GM12878 (cell line): ENCODE results near the gene PARVA. TPM values are rescaled to one million over a fixed set of nuclear protein-coding genes. Genes with fewer than 3 reads are reported as not detected.

Source experiments
- ATAC-seq: fragments of 200-7000 bp; cut with Tn5 transposase; 3 replicates; pipeline ENCODE4 v1.9.1; 2020; ENCODE audit warnings: mild to moderate bottlenecking, moderate library complexity
- BruUV-seq: library from RNA; stranded (reverse); fragments of 400-500 nt; replicated peaks from 2 replicates; lab custom pipeline; 2021; lab: Mats Ljungman, UMichigan
- CTCF ChIA-PET: fragments of 300-600 bp; sonication (Branson Sonifier 250); formaldehyde crosslinking; extraction: SDS; loops from one replicate; lab custom pipeline; 2021; ENCODE audit warnings: inconsistent platforms; lab: Yijun Ruan, JAX
- POLR2A ChIA-PET: fragments of 350-600 bp; formaldehyde crosslinking; extraction: SDS; loops from one replicate; lab custom pipeline; 2021; ENCODE audit warnings: inconsistent platforms; lab: Charles Lee
- RAD21 ChIA-PET: fragments of 300-600 bp; sonication (Branson Sonifier 250); formaldehyde crosslinking; loops from one replicate; lab custom pipeline; 2023; ENCODE audit warnings: antibody characterized with exemption; ENCODE audit not compliant: unreplicated experiment; lab: Charles Lee
- SMC1A ChIA-PET: fragments of 300-600 bp; sonication (Branson Sonifier 250); formaldehyde crosslinking; loops from one replicate; lab custom pipeline; 2023; ENCODE audit not compliant: unreplicated experiment, uncharacterized antibody; lab: Charles Lee
- DNase-seq: peaks from one replicate; pipeline ENCODE4 v3.0.0-alpha.2; 2011; ENCODE audit warnings: low read depth, low spot score
- FAIRE-seq: peaks from 3 replicates; lab custom pipeline; 2011; peaks lifted over from hg19 to GRCh38; lab: Jason Lieb, UNC
- H2AFZ ChIP-seq: 2 replicates; pipeline ENCODE4 v1.6.0; 2011; ENCODE audit warnings: low read depth, low read length, control low read depth; ENCODE audit not compliant: control insufficient read depth
- H3K27ac ChIP-seq: 2 replicates; pipeline ENCODE4 v1.5.1; 2011; ENCODE audit warnings: control low read depth; ENCODE audit not compliant: control insufficient read depth, insufficient read depth
- H3K27me3 ChIP-seq, 2 experiments: replicated peaks in 1 of 2; 2 replicates each; pipeline versions ENCODE4 v1.6.0 to v1.6.1; 2011; ENCODE audit warnings: low read length in 1 of 2; ENCODE audit not compliant: control insufficient read depth in 2 of 2, insufficient read depth in 2 of 2
- H3K36me3 ChIP-seq, 2 experiments: 2 replicates each; pipeline ENCODE4 v1.5.1; 2011; ENCODE audit warnings: low read length in 1 of 2; ENCODE audit not compliant: control insufficient read depth in 2 of 2, insufficient read depth in 2 of 2
- H3K4me1 ChIP-seq: 2 replicates; pipeline ENCODE4 v1.6.1; 2011; ENCODE audit warnings: mild to moderate bottlenecking, low read length, moderate library complexity, mixed read lengths; ENCODE audit not compliant: control insufficient read depth, insufficient read depth
- H3K4me2 ChIP-seq: 2 replicates; pipeline ENCODE4 v1.6.0; 2011; ENCODE audit warnings: control low read depth; ENCODE audit not compliant: control insufficient read depth, insufficient read depth
- H3K4me3 ChIP-seq: fragments of 200-600 bp; sonication (generic); 2 replicates; pipeline ENCODE4 v1.5.1; 2016
- H3K79me2 ChIP-seq: 2 replicates; pipeline ENCODE4 v1.6.0; 2011; ENCODE audit warnings: low read length; ENCODE audit not compliant: control insufficient read depth, insufficient read depth
- H3K9ac ChIP-seq: 2 replicates; pipeline ENCODE4 v1.8.0; 2011; ENCODE audit warnings: low read length, control low read depth, mixed read lengths; ENCODE audit not compliant: control insufficient read depth, insufficient read depth
- H3K9me3 ChIP-seq: replicated peaks from 3 replicates; pipeline ENCODE4 v1.5.1; 2011; ENCODE audit warnings: mild to moderate bottlenecking, low read length; ENCODE audit not compliant: control insufficient read depth, insufficient read depth
- H4K20me1 ChIP-seq: 2 replicates; pipeline ENCODE4 v1.6.0; 2011; ENCODE audit not compliant: control insufficient read depth, insufficient read depth
- ASH2L ChIP-seq: fragments of 300-600, 200-600 bp; sonication (generic); IDR thresholded peaks from 2 replicates; pipeline ENCODE4 v1.6.1; 2017; ENCODE audit warnings: low read depth, mild to moderate bottlenecking, borderline replicate concordance
- CEBPB ChIP-seq, 2 experiments: fragments of 150-350 bp in 1 of 2; IDR thresholded peaks; 2 replicates each; pipeline ENCODE4 v1.6.1; 2012 to 2014; ENCODE audit warnings: low read depth in 2 of 2, low read length in 2 of 2, borderline replicate concordance in 1 of 2, inconsistent platforms in 1 of 2
- ELK1 ChIP-seq: IDR thresholded peaks from 2 replicates; pipeline ENCODE4 v1.6.1; 2012; ENCODE audit warnings: low read depth, low read length, improper control_type of control experiment
- GATAD2B ChIP-seq: fragments of 450-650 bp; conservative IDR thresholded peaks from 2 replicates; pipeline ENCODE4 v1.6.1; 2017; ENCODE audit warnings: low read depth, mild to moderate bottlenecking, moderate library complexity
- HDAC2 ChIP-seq: fragments of 200-600 bp; sonication (generic); IDR thresholded peaks from 2 replicates; pipeline ENCODE4 v1.6.1; 2017
- JUND ChIP-seq: IDR thresholded peaks from 2 replicates; pipeline ENCODE4 v1.6.1; 2012; ENCODE audit warnings: low read depth, mild to moderate bottlenecking, low read length, improper control_type of control experiment, moderate library complexity
- NFIC ChIP-seq: IDR thresholded peaks from 2 replicates; pipeline ENCODE4 v1.6.1; 2012; ENCODE audit warnings: low read depth, mild to moderate bottlenecking, inconsistent platforms, low read length, moderate library complexity
- NFYA ChIP-seq: IDR thresholded peaks from 2 replicates; pipeline ENCODE4 v1.6.1; 2011; ENCODE audit warnings: low read depth, mild to moderate bottlenecking, low read length, improper control_type of control experiment, borderline replicate concordance
- NR2C2 ChIP-seq: IDR thresholded peaks from 2 replicates; pipeline ENCODE4 v1.6.1; 2011; ENCODE audit warnings: borderline replicate concordance, low read depth; ENCODE audit not compliant: control insufficient read depth, insufficient read length
- POLR2A ChIP-seq: IDR thresholded peaks from 2 replicates; pipeline ENCODE4 v1.6.1; 2011; ENCODE audit warnings: low read depth, mild to moderate bottlenecking, low read length
- POLR2AphosphoS2 ChIP-seq: IDR thresholded peaks from 2 replicates; pipeline ENCODE4 v1.6.1; 2011; ENCODE audit warnings: low read depth, mild to moderate bottlenecking, low read length, improper control_type of control experiment, moderate library complexity
- RBBP5 ChIP-seq: fragments of 200-600 bp; sonication (generic); conservative IDR thresholded peaks from 2 replicates; pipeline ENCODE4 v1.6.1; 2016
- SMAD1 ChIP-seq: fragments of 450-650 bp; IDR thresholded peaks from 2 replicates; pipeline ENCODE4 v1.6.1; 2018; ENCODE audit warnings: mild to moderate bottlenecking, low read depth; ENCODE audit not compliant: partially characterized antibody
- WRNIP1 ChIP-seq: IDR thresholded peaks from 2 replicates; pipeline ENCODE4 v1.6.1; 2011; ENCODE audit warnings: low read depth, low read length, improper control_type of control experiment, borderline replicate concordance
- ZBTB11 ChIP-seq: fragments of 450-650 bp; formaldehyde crosslinking; IDR thresholded peaks from 2 replicates; pipeline ENCODE4 v1.5.0; 2022; ENCODE audit warnings: mild to moderate bottlenecking, missing genetic modification characterization
- ZNF207 ChIP-seq: fragments of 450-650 bp; IDR thresholded peaks from 2 replicates; pipeline ENCODE4 v1.6.1; 2014; ENCODE audit warnings: antibody characterized with exemption, mild to moderate bottlenecking, borderline replicate concordance
- ZNF384 ChIP-seq: IDR thresholded peaks from 2 replicates; pipeline ENCODE4 v1.6.1; 2012; ENCODE audit warnings: low read depth, mild to moderate bottlenecking, low read length, improper control_type of control experiment, borderline replicate concordance
- WGBS: methylation state at CpG from one replicate; pipeline ENCODE4 v1.1.6; 2016; ENCODE audit warnings: low lambda C conversion rate; ENCODE audit not compliant: insufficient replicate concordance, insufficient coverage; ENCODE audit errors: missing lambda C conversion rate; 5-methylcytosine and 5-hydroxymethylcytosine counted together
- in situ Hi-C: fragments of 300-500 bp; cut with MboI; formaldehyde crosslinking; loops from 9 replicates; pipeline ENCODE4 v1.14.3; 2018; ENCODE audit warnings: mixed read lengths
- intact Hi-C: fragments of 100-400 bp; cut with micrococcal nuclease; formaldehyde crosslinking; loops from one replicate; pipeline ENCODE4 v1.14.2; 2022; ENCODE audit not compliant: unreplicated experiment
- polyA plus RNA-seq, 11 experiments: library from polyadenylated mRNA; depleted of rRNA in 4 of 11; unstranded in 6 of 11; stranded (reverse) in 5 of 11; fragments of >200 nt; fragmentation: Nextera tagmentation in 4 of 11; fragmentation: Illumina TruSeq in 1 of 11; extraction: Ambion mirVana in 4 of 11; extraction: Trizol in 1 of 11; gene quantifications; 1 replicate in 1 of 11; 2 replicates in 10 of 11; pipeline versions ENCODE4 v1.2.1 to v1.2.3, GENCODE V29; 2011 to 2016; ENCODE audit warnings: inconsistent platforms in 2 of 11, missing spikeins in 2 of 11, low read depth in 1 of 11
- total RNA-seq, 4 experiments: library from RNA; depleted of rRNA in 3 of 4; stranded (reverse); fragments of >200 nt in 3 of 4; fragmentation: Illumina TruSeq in 1 of 4; extraction: Trizol in 1 of 4; gene quantifications; 2 replicates each; pipeline versions ENCODE4 v1.2.1 to v1.2.3, GENCODE V29; 2013 to 2021
- TF ChIP-seq, protein P1 (sequence below): fragments of 450-650 bp; conservative IDR thresholded peaks from 2 replicates; pipeline ENCODE4 v1.6.1; 2017; ENCODE audit warnings: mild to moderate bottlenecking, moderate library complexity

The PARVA gene
- total and polyA plus RNA-seq, 10 of the 15 experiments (the other 5 are each of a cell fraction or from before 2014, with no cell fraction given): 0.01 to 0.44 (median 0.03) TPM; not detected in 7

DNA sequence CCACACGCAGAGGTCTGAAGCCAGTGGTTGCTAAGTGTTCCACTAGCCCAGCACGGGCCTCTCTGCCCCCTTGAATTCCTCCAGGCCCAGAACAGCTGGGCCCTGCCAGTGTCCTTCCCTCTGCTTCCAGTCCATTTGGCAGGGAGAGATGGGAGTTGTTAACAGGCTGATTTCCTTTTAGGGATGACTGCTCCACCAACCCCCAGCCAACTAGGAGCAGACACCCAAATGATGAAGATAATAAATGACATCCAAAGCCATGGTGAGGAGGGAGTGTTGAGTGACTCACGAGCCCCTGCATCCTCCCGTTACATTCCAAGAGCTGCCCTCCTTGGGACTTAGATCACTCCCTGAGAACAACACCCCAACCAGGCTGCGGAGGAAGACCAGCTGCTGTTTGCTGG lies 20.6 kb downstream of the PARVA start:
- in situ Hi-C loops (no loop called here), intact Hi-C loops (no loop called here)
- Histone ChIP-seq H3K4me3 (no peak overlapping the region), H3K36me3 (no peaks in the 10 kb centered on the region), H3K27ac (no peak overlapping the region), H3K27me3 (no peaks in the 10 kb centered on the region), H3K9me3 (no peaks in the 10 kb centered on the region), H3K4me1 (no peaks in the 10 kb centered on the region), H2AFZ (no peak overlapping the region), H3K79me2 (no peaks in the 10 kb centered on the region), H3K4me2 (no peak overlapping the region), H3K9ac (no peak overlapping the region), H4K20me1 (no peaks in the 10 kb centered on the region)
- no TSS peak for BruUV-seq
- ChIA-PET RAD21 (no interaction called here), POLR2A (no interaction called here), SMC1A (no interaction called here), CTCF (interaction anchor here (0.8 kb wide), 1 partner anchor 10 kb away, joined by 3 read pairs; no protein-coding TSS in a partner anchor)
- DNase-seq (no peak), ATAC-seq (no peak), FAIRE-seq (no peak)
- 13% methylated on average over 5 of the region's 5 CpGs for WGBS
- TF ChIP-seq ZBTB11 (CRISPR knock-in tag): no peak
- TF ChIP-seq NFYA: no peak
- no peak for TF ChIP-seq WRNIP1
- TF ChIP-seq SMAD1: no peak
- TF ChIP-seq ZNF384: no peak
- no peak for TF ChIP-seq ASH2L
- no peak for TF ChIP-seq GATAD2B
- no peak for TF ChIP-seq JUND
- TF ChIP-seq POLR2A: no peak
- no peak for TF ChIP-seq RBBP5
- TF ChIP-seq, protein P1, sequence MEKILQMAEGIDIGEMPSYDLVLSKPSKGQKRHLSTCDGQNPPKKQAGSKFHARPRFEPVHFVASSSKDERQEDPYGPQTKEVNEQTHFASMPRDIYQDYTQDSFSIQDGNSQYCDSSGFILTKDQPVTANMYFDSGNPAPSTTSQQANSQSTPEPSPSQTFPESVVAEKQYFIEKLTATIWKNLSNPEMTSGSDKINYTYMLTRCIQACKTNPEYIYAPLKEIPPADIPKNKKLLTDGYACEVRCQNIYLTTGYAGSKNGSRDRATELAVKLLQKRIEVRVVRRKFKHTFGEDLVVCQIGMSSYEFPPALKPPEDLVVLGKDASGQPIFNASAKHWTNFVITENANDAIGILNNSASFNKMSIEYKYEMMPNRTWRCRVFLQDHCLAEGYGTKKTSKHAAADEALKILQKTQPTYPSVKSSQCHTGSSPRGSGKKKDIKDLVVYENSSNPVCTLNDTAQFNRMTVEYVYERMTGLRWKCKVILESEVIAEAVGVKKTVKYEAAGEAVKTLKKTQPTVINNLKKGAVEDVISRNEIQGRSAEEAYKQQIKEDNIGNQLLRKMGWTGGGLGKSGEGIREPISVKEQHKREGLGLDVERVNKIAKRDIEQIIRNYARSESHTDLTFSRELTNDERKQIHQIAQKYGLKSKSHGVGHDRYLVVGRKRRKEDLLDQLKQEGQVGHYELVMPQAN: no peak
- TF ChIP-seq HDAC2: no peak
- TF ChIP-seq NR2C2: no peak
- TF ChIP-seq CEBPB (IDR thresholded peaks at IDR 0.05; ENCODE audit: borderline replicate concordance in 1 of 2, low read depth in 2 of 2, low read length in 2 of 2): no peak
- no peak for TF ChIP-seq NFIC
- TF ChIP-seq ELK1: no peak
- TF ChIP-seq ZNF207: no peak
- TF ChIP-seq POLR2AphosphoS2: no peak
